Limb (tissue), 2 donors: Measurements from ENCODE around the gene DNAJA2.
"Not testable (repeated sequence)": the region's sequence is repeated elsewhere in the genome, so short reads cannot be mapped to it uniquely, and the experiment has no call there.

Experiments
- DNase-seq, 2 donors: peaks; one replicate each; pipeline ENCODE4 v3.0.0-alpha.2; 2016; ENCODE audit errors: extremely low spot score in 2 of 2

The DNAJA2 gene

GRCh38 chr16:46975908-46976470 is 2.5 kb upstream of the DNAJA2 start:
- DNase-seq: no peak

GRCh38 chr16:46975165-46975564 is 1.7 kb upstream of the DNAJA2 start:
- no peak for DNase-seq

- no peak for DNase-seq
Measured at GRCh38 chr16:46974352-46974751, 878 bp upstream of the DNAJA2 start.

- DNase-seq: no peak
Measured at GRCh38 chr16:46973996-46974324, 486 bp upstream of the DNAJA2 start.

- peak in 1 of 2 donors; percentile 65 for DNase-seq
Measured at GRCh38 chr16:46972429-46973206, 856 bp downstream of the DNAJA2 start.

- DNase-seq: no peak
Measured at GRCh38 chr16:46971271-46971670, 2.2 kb downstream of the DNAJA2 start.

GRCh38 chr16:46970089-46970488 is 3.4 kb downstream of the DNAJA2 start:
- DNase-seq: no peak

GRCh38 chr16:46968063-46968435 is 5.4 kb downstream of the DNAJA2 start:
- no peak for DNase-seq

GRCh38 chr16:46962629-46963028 is 10.8 kb downstream of the DNAJA2 start:
- DNase-seq: no peak

GRCh38 chr16:46961373-46962353 is 11.8 kb downstream of the DNAJA2 start:
- DNase-seq: no peak

GRCh38 chr16:46954562-46954961 is 18.9 kb downstream of the DNAJA2 start:
- no peak for DNase-seq

- DNase-seq: no peak
Measured at GRCh38 chr16:46950009-46950408, 23.5 kb downstream of the DNAJA2 start.

- no peak for DNase-seq
Measured at GRCh38 chr16:46949241-46949892, 24.1 kb downstream of the DNAJA2 start.

GRCh38 chr16:46948548-46949166 is 24.8 kb downstream of the DNAJA2 start:
- DNase-seq: no peak

- DNase-seq: peak in 1 of 2 donors; percentile 27
Measured at GRCh38 chr16:46947900-46948547, 25.4 kb downstream of the DNAJA2 start.

GRCh38 chr16:46944713-46945112 is 28.8 kb downstream of the DNAJA2 start:
- DNase-seq: not testable (repeated sequence)

GRCh38 chr16:46937536-46937935 is 35.9 kb downstream of the DNAJA2 start:
- no peak for DNase-seq

GRCh38 chr16:46932802-46933201 is 40.7 kb downstream of the DNAJA2 start:
- no peak for DNase-seq

- DNase-seq: no peak
Measured at GRCh38 chr16:46930861-46931260, 42.6 kb downstream of the DNAJA2 start.
